ENCODE results near the gene FAM222B.
"Not testable (repeated sequence)": the region's sequence is repeated elsewhere in the genome, so short reads cannot be mapped to it uniquely, and the experiment has no call there.

DNA sequence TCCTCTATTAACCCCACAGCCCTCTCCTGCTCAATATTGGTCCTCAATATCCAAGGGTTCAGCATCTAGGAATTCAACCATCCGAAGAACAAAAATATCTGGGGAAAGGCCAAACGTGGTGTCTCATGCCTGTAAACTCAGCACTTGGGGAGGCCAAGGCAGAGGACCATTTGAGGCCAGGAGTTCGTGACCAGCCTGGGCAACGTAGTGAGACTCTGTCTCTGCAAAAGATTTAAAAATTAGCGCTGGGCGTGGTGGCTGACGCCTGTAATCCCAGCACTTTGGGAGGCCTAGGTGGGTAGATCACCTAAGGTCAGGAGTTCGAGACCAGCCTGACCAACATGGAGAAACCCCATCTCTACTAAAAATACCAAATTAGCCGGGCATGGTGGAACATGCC lies 4.1 kb upstream of the FAM222B start:
- TF ChIP-seq, protein P1, sequence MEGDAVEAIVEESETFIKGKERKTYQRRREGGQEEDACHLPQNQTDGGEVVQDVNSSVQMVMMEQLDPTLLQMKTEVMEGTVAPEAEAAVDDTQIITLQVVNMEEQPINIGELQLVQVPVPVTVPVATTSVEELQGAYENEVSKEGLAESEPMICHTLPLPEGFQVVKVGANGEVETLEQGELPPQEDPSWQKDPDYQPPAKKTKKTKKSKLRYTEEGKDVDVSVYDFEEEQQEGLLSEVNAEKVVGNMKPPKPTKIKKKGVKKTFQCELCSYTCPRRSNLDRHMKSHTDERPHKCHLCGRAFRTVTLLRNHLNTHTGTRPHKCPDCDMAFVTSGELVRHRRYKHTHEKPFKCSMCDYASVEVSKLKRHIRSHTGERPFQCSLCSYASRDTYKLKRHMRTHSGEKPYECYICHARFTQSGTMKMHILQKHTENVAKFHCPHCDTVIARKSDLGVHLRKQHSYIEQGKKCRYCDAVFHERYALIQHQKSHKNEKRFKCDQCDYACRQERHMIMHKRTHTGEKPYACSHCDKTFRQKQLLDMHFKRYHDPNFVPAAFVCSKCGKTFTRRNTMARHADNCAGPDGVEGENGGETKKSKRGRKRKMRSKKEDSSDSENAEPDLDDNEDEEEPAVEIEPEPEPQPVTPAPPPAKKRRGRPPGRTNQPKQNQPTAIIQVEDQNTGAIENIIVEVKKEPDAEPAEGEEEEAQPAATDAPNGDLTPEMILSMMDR (IDR thresholded peaks at IDR 0.05) = not testable (repeated sequence)
- not testable (repeated sequence) for TF ChIP-seq POLR2A (IDR thresholded peaks at IDR 0.05)
